Measurements from ENCODE around the gene FOXK1. TPM values are rescaled to one million over a fixed set of nuclear protein-coding genes. Genes with fewer than 3 reads are reported as not detected.

The FOXK1 gene
- total and polyA plus RNA-seq, 8 donors: 3.9 to 20.6 (median 15.5) TPM

DNA sequence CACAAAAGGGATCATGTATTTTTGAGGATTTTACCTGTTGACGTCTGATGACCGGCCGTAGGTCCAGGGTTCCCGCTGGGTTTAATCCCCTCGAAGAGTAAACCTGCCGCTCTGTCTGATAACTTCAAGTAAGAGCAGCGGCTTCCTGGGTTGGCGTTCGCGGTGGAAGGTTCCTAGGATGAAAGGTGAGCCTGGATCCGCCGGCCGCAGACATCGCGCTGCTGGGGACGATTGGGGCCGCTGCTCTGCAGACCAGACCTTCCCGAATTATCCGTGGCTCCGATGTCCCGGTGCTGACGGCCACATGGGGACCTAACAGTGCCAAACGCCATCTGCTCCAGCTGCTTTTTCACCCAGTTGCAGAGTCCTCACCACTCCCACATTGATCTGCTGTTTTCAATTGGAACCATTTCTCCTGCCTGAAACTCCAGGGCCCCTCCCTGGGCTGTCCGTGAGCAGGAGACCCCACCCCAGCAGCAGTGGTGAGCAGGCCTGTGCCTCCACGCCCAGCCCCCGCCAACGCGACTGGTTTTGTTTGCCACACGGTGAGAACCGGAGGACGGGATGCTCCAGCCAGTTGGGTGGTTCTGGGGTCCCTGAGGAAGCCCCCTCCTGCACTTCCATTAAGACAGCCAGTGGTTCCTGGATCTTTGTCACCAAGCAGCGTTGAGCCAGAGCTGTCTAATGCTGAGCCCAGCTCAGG lies 81.1 kb downstream of the FOXK1 start:
- no peaks in the 10 kb centered on the region for H3K4me1 ChIP-seq
- H3K27me3 ChIP-seq: no peaks in the 10 kb centered on the region
- no peak for TF ChIP-seq CTCF (IDR thresholded peaks at IDR 0.05)
- H3K36me3 ChIP-seq: peaks cover 8 to 37% (median 27%) of the 10 kb centered on the region in 3 donors
- no peaks in the 10 kb centered on the region for H3K9me3 ChIP-seq
- DNase-seq: peak in 1 of 6 donors; percentile 60
- 94 to 95% methylated on average over 32 of the region's 32 CpGs for WGBS, 2 donors
- no peak overlapping the region for H3K4me3 ChIP-seq
- ATAC-seq: no peak
- no peak for FAIRE-seq
- H3K27ac ChIP-seq: no peak overlapping the region
- intact Hi-C loops (cut with DNase I): no loop called here

GRCh38 chr7:4763794-4764185 lies 81.7 kb downstream of the FOXK1 start:
- Histone ChIP-seq H3K27me3 (no peaks in the 10 kb centered on the region), H3K9me3 (no peaks in the 10 kb centered on the region), H3K27ac (no peak overlapping the region), H3K4me3 (no peak overlapping the region), H3K4me1 (no peaks in the 10 kb centered on the region), H3K36me3 (peaks cover 8 to 33% (median 27%) of the 10 kb centered on the region in 3 donors)
- FAIRE-seq (no peak), DNase-seq (peak in 1 of 6 donors; percentile 36), ATAC-seq (no peak)
- intact Hi-C loops (cut with DNase I): no loop called here
- no peak for TF ChIP-seq CTCF (IDR thresholded peaks at IDR 0.05)
- WGBS, 2 donors: 95 to 96% methylated on average over 21 of the region's 21 CpGs

GRCh38 chr7:4764402-4765007 lies 82.4 kb downstream of the FOXK1 start:
- whole genome bisulfite sequencing, 2 donors: 92 to 93% methylated on average over 34 to 35 of the region's 35 CpGs
- intact Hi-C loops (cut with DNase I): no loop called here
- Histone ChIP-seq H3K36me3 (peaks cover 3 to 27% (median 26%) of the 10 kb centered on the region in 3 donors), H3K4me3 (no peak overlapping the region), H3K9me3 (no peaks in the 10 kb centered on the region), H3K4me1 (no peaks in the 10 kb centered on the region), H3K27me3 (no peaks in the 10 kb centered on the region), H3K27ac (no peak overlapping the region)
- ATAC-seq: no peak
- no peak for FAIRE-seq
- TF ChIP-seq CTCF (IDR thresholded peaks at IDR 0.05): no peak
- DNase-seq: peak in 1 of 6 donors; percentile 51

GRCh38 chr7:4765776-4766490 lies 83.8 kb downstream of the FOXK1 start:
- 84 to 85% methylated on average over 23 of the region's 23 CpGs for WGBS, 2 donors
- intact Hi-C loops (cut with DNase I): no loop called here
- Histone ChIP-seq H3K27me3 (no peaks in the 10 kb centered on the region), H3K9me3 (no peaks in the 10 kb centered on the region), H3K4me1 (no peaks in the 10 kb centered on the region), H3K36me3 (peaks cover 1 to 20% (median 18%) of the 10 kb centered on the region in 3 donors), H3K27ac (no peak overlapping the region), H3K4me3 (no peak overlapping the region)
- DNase-seq (peak in 1 of 6 donors; percentile 50), FAIRE-seq (no peak), ATAC-seq (no peak)
- no peak for TF ChIP-seq CTCF (IDR thresholded peaks at IDR 0.05)
